GM12878 (cell line): ENCODE data around the gene PRSS1. TPM values are rescaled to one million over a fixed set of nuclear protein-coding genes. Genes with fewer than 3 reads are reported as not detected.

Source experiments
- ATAC-seq: fragments of 200-7000 bp; cut with Tn5 transposase; 3 replicates; pipeline ENCODE4 v1.9.1; 2020; ENCODE audit warnings: mild to moderate bottlenecking, moderate library complexity
- BruUV-seq: library from RNA; stranded (reverse); fragments of 400-500 nt; replicated peaks from 2 replicates; lab custom pipeline; 2021; lab: Mats Ljungman, UMichigan
- CTCF ChIA-PET: fragments of 300-600 bp; sonication (Branson Sonifier 250); formaldehyde crosslinking; extraction: SDS; loops from one replicate; lab custom pipeline; 2021; ENCODE audit warnings: inconsistent platforms; lab: Yijun Ruan, JAX
- POLR2A ChIA-PET: fragments of 350-600 bp; formaldehyde crosslinking; extraction: SDS; loops from one replicate; lab custom pipeline; 2021; ENCODE audit warnings: inconsistent platforms; lab: Charles Lee
- RAD21 ChIA-PET: fragments of 300-600 bp; sonication (Branson Sonifier 250); formaldehyde crosslinking; loops from one replicate; lab custom pipeline; 2023; ENCODE audit warnings: antibody characterized with exemption; ENCODE audit not compliant: unreplicated experiment; lab: Charles Lee
- SMC1A ChIA-PET: fragments of 300-600 bp; sonication (Branson Sonifier 250); formaldehyde crosslinking; loops from one replicate; lab custom pipeline; 2023; ENCODE audit not compliant: unreplicated experiment, uncharacterized antibody; lab: Charles Lee
- DNase-seq: peaks from one replicate; pipeline ENCODE4 v3.0.0-alpha.2; 2011; ENCODE audit warnings: low read depth, low spot score
- FAIRE-seq: peaks from 3 replicates; lab custom pipeline; 2011; peaks lifted over from hg19 to GRCh38; lab: Jason Lieb, UNC
- H2AFZ ChIP-seq: 2 replicates; pipeline ENCODE4 v1.6.0; 2011; ENCODE audit warnings: low read depth, low read length, control low read depth; ENCODE audit not compliant: control insufficient read depth
- H3K27ac ChIP-seq: 2 replicates; pipeline ENCODE4 v1.5.1; 2011; ENCODE audit warnings: control low read depth; ENCODE audit not compliant: control insufficient read depth, insufficient read depth
- H3K27me3 ChIP-seq, 2 experiments: replicated peaks in 1 of 2; 2 replicates each; pipeline versions ENCODE4 v1.6.0 to v1.6.1; 2011; ENCODE audit warnings: low read length in 1 of 2; ENCODE audit not compliant: control insufficient read depth in 2 of 2, insufficient read depth in 2 of 2
- H3K36me3 ChIP-seq, 2 experiments: 2 replicates each; pipeline ENCODE4 v1.5.1; 2011; ENCODE audit warnings: low read length in 1 of 2; ENCODE audit not compliant: control insufficient read depth in 2 of 2, insufficient read depth in 2 of 2
- H3K4me1 ChIP-seq: 2 replicates; pipeline ENCODE4 v1.6.1; 2011; ENCODE audit warnings: mild to moderate bottlenecking, low read length, moderate library complexity, mixed read lengths; ENCODE audit not compliant: control insufficient read depth, insufficient read depth
- H3K4me2 ChIP-seq: 2 replicates; pipeline ENCODE4 v1.6.0; 2011; ENCODE audit warnings: control low read depth; ENCODE audit not compliant: control insufficient read depth, insufficient read depth
- H3K4me3 ChIP-seq: fragments of 200-600 bp; sonication (generic); 2 replicates; pipeline ENCODE4 v1.5.1; 2016
- H3K79me2 ChIP-seq: 2 replicates; pipeline ENCODE4 v1.6.0; 2011; ENCODE audit warnings: low read length; ENCODE audit not compliant: control insufficient read depth, insufficient read depth
- H3K9ac ChIP-seq: 2 replicates; pipeline ENCODE4 v1.8.0; 2011; ENCODE audit warnings: low read length, control low read depth, mixed read lengths; ENCODE audit not compliant: control insufficient read depth, insufficient read depth
- H3K9me3 ChIP-seq: replicated peaks from 3 replicates; pipeline ENCODE4 v1.5.1; 2011; ENCODE audit warnings: mild to moderate bottlenecking, low read length; ENCODE audit not compliant: control insufficient read depth, insufficient read depth
- H4K20me1 ChIP-seq: 2 replicates; pipeline ENCODE4 v1.6.0; 2011; ENCODE audit not compliant: control insufficient read depth, insufficient read depth
- CEBPB ChIP-seq, 2 experiments: fragments of 150-350 bp in 1 of 2; IDR thresholded peaks; 2 replicates each; pipeline ENCODE4 v1.6.1; 2012 to 2014; ENCODE audit warnings: low read depth in 2 of 2, low read length in 2 of 2, borderline replicate concordance in 1 of 2, inconsistent platforms in 1 of 2
- CEBPZ ChIP-seq: fragments of 150-350 bp; IDR thresholded peaks from 2 replicates; pipeline ENCODE4 v1.6.1; 2016; ENCODE audit warnings: low read depth, low read length
- EP300 ChIP-seq, 2 experiments: fragments of 150-350 bp in 1 of 2; IDR thresholded peaks; 2 replicates each; pipeline ENCODE4 v1.6.1; 2011 to 2012; ENCODE audit warnings: low read depth in 2 of 2, low read length in 2 of 2, borderline replicate concordance in 1 of 2, improper control_type of control experiment in 1 of 2, inconsistent platforms in 1 of 2; ENCODE audit not compliant: control insufficient read depth in 1 of 2
- MAX ChIP-seq: IDR thresholded peaks from 2 replicates; pipeline ENCODE4 v1.6.1; 2012; ENCODE audit warnings: low read depth, low read length, improper control_type of control experiment
- MXI1 ChIP-seq: fragments of 150-350 bp; IDR thresholded peaks from 2 replicates; pipeline ENCODE4 v1.6.1; 2011; ENCODE audit warnings: low read depth, mild to moderate bottlenecking, inconsistent platforms, low read length, improper control_type of control experiment
- TARDBP ChIP-seq: IDR thresholded peaks from 2 replicates; pipeline ENCODE4 v1.6.1; 2016; ENCODE audit warnings: borderline replicate concordance
- ZNF217 ChIP-seq: fragments of 450-650 bp; IDR thresholded peaks from 2 replicates; pipeline ENCODE4 v1.6.1; 2017; ENCODE audit warnings: antibody characterized with exemption, mild to moderate bottlenecking
- WGBS: methylation state at CpG from one replicate; pipeline ENCODE4 v1.1.6; 2016; ENCODE audit warnings: low lambda C conversion rate; ENCODE audit not compliant: insufficient replicate concordance, insufficient coverage; ENCODE audit errors: missing lambda C conversion rate; 5-methylcytosine and 5-hydroxymethylcytosine counted together
- in situ Hi-C: fragments of 300-500 bp; cut with MboI; formaldehyde crosslinking; loops from 9 replicates; pipeline ENCODE4 v1.14.3; 2018; ENCODE audit warnings: mixed read lengths
- intact Hi-C: fragments of 100-400 bp; cut with micrococcal nuclease; formaldehyde crosslinking; loops from one replicate; pipeline ENCODE4 v1.14.2; 2022; ENCODE audit not compliant: unreplicated experiment
- polyA plus RNA-seq, 11 experiments: library from polyadenylated mRNA; depleted of rRNA in 4 of 11; unstranded in 6 of 11; stranded (reverse) in 5 of 11; fragments of >200 nt; fragmentation: Nextera tagmentation in 4 of 11; fragmentation: Illumina TruSeq in 1 of 11; extraction: Ambion mirVana in 4 of 11; extraction: Trizol in 1 of 11; gene quantifications; 1 replicate in 1 of 11; 2 replicates in 10 of 11; pipeline versions ENCODE4 v1.2.1 to v1.2.3, GENCODE V29; 2011 to 2016; ENCODE audit warnings: inconsistent platforms in 2 of 11, missing spikeins in 2 of 11, low read depth in 1 of 11
- total RNA-seq, 4 experiments: library from RNA; depleted of rRNA in 3 of 4; stranded (reverse); fragments of >200 nt in 3 of 4; fragmentation: Illumina TruSeq in 1 of 4; extraction: Trizol in 1 of 4; gene quantifications; 2 replicates each; pipeline versions ENCODE4 v1.2.1 to v1.2.3, GENCODE V29; 2013 to 2021

Gene PRSS1
- total and polyA plus RNA-seq, 10 of the 15 experiments (the other 5 are each of a cell fraction or from before 2014, with no cell fraction given) = 11.9 TPM; not detected in 9

- no peak for TF ChIP-seq MXI1
- no peak overlapping the region for H3K4me2 ChIP-seq
- SMC1A ChIA-PET = interaction anchor here (1.0 to 24.6 kb wide), 6 partner anchors 9 to 136 kb away, joined by 3 to 786 read pairs (median 4); no protein-coding TSS in a partner anchor
- H4K20me1 ChIP-seq = no peaks in the 10 kb centered on the region
- BruUV-seq = no TSS peak
- H3K27ac ChIP-seq = no peak overlapping the region
- POLR2A ChIA-PET = interaction anchor here (2.6 to 16.4 kb wide), 2 partner anchors 9 to 18 kb away, joined by 9 to 325 read pairs; no protein-coding TSS in a partner anchor
- H3K4me3 ChIP-seq = no peak overlapping the region
- RAD21 ChIA-PET = interaction anchor here (1.4 to 20.4 kb wide), 4 partner anchors 5 to 77 kb away, joined by 3 to 813 read pairs (median 60); no protein-coding TSS in a partner anchor
- peaks cover 1% of the 10 kb centered on the region for H3K4me1 ChIP-seq
- H3K9me3 ChIP-seq = no peaks in the 10 kb centered on the region
- no peak for DNase-seq
- intact Hi-C loops (no loop called here), in situ Hi-C loops (no loop called here)
- CTCF ChIA-PET = interaction anchor here (0.7 to 24.4 kb wide), 7 partner anchors 15 to 165 kb away, joined by 3 to 1055 read pairs (median 4); no protein-coding TSS in a partner anchor
- no peak for FAIRE-seq
- H3K36me3 ChIP-seq = no peaks in the 10 kb centered on the region
- WGBS = 100% methylated on average over 1 of the region's 1 CpG
- no peak for ATAC-seq
- H3K79me2 ChIP-seq = no peaks in the 10 kb centered on the region
- no peak overlapping the region for H3K9ac ChIP-seq
- no peaks in the 10 kb centered on the region for H3K27me3 ChIP-seq
- H2AFZ ChIP-seq = no peak overlapping the region
Measured at GRCh38 chr7:142790555-142790954, 41.3 kb downstream of the PRSS1 start.

- Histone ChIP-seq H2AFZ (no peak overlapping the region), H4K20me1 (no peaks in the 10 kb centered on the region), H3K79me2 (no peaks in the 10 kb centered on the region), H3K27me3 (no peaks in the 10 kb centered on the region)
- BruUV-seq = no TSS peak
- in situ Hi-C loops = no loop called here
- 80% methylated on average over 6 of the region's 7 CpGs for WGBS
- TF ChIP-seq MAX (no peak), TARDBP (no peak), EP300 (IDR thresholded peaks at IDR 0.05; ENCODE audit: borderline replicate concordance in 1 of 2, control insufficient read depth in 1 of 2, low read depth in 2 of 2, low read length in 2 of 2) (no peak), CEBPB (IDR thresholded peaks at IDR 0.05; ENCODE audit: borderline replicate concordance in 1 of 2, low read depth in 2 of 2, low read length in 2 of 2) (no peak), ZNF217 (no peak), CEBPZ (no peak)
- TF ChIP-seq, all 136 proteins: peak for 0
- no peak overlapping the region for H3K4me2 ChIP-seq
- intact Hi-C loops = no loop called here
- ChIA-PET RAD21 (interaction anchor here (1.5 to 20.4 kb wide), 3 partner anchors 6 to 78 kb away, joined by 4 to 813 read pairs (median 115); no protein-coding TSS in a partner anchor), POLR2A (interaction anchor here (2.6 to 16.4 kb wide), 2 partner anchors 8 to 17 kb away, joined by 9 to 325 read pairs; no protein-coding TSS in a partner anchor), SMC1A (interaction anchor here (1.2 to 24.6 kb wide), 6 partner anchors 6 to 77 kb away, joined by 4 to 786 read pairs (median 56); no protein-coding TSS in a partner anchor), CTCF (interaction anchor here (1.2 to 28.6 kb wide), 6 partner anchors 3 to 166 kb away, joined by 3 to 1055 read pairs (median 12); no protein-coding TSS in a partner anchor)
- DNase-seq (no peak), ATAC-seq (no peak), FAIRE-seq (no peak)
- H3K36me3 ChIP-seq = no peaks in the 10 kb centered on the region
- no peak overlapping the region for H3K4me3 ChIP-seq
- H3K9ac ChIP-seq = no peak overlapping the region
- no peaks in the 10 kb centered on the region for H3K9me3 ChIP-seq
- peaks cover 3% of the 10 kb centered on the region for H3K4me1 ChIP-seq
- H3K27ac ChIP-seq = no peak overlapping the region
Measured at GRCh38 chr7:142791502-142791901, 42.2 kb downstream of the PRSS1 start.
